Stimulated activated CD4-positive, alpha-beta T cell treated with anti-CD3 and anti-CD28 coated beads, TNF-alpha, amount 100 ng/mL, for 24 hours (primary cell): Measurements from ENCODE around the gene MYO1H.
"Not testable (repeated sequence)": the region's sequence is repeated elsewhere in the genome, so short reads cannot be mapped to it uniquely, and the experiment has no call there.

Experiments used
- DNase-seq, 3 experiments: peaks; one replicate each; pipeline ENCODE4 v3.0.0-alpha.2; 2020; ENCODE audit warnings: low read depth in 3 of 3

The MYO1H gene

DNA sequence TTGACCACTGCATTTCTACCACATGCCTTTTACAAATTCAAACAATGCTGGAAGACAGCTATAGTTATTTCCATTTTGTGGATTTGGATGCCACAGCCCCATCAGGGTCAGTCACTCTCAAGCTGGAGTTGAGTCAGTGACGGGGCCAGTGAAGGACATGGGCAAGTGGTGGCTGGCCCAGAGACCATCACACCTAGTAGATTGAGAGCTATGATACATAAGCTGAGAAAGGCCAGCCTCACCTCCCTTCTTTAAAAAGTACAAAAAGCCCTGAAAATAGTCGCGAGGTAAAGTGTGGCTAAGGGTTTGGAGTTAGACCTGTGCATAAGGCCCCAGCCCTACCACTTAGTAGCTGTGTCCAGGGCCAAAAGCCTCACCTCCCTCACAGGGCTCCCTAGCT lies 125.3 kb downstream of the MYO1H start:
- DNase-seq: no peak

DNA sequence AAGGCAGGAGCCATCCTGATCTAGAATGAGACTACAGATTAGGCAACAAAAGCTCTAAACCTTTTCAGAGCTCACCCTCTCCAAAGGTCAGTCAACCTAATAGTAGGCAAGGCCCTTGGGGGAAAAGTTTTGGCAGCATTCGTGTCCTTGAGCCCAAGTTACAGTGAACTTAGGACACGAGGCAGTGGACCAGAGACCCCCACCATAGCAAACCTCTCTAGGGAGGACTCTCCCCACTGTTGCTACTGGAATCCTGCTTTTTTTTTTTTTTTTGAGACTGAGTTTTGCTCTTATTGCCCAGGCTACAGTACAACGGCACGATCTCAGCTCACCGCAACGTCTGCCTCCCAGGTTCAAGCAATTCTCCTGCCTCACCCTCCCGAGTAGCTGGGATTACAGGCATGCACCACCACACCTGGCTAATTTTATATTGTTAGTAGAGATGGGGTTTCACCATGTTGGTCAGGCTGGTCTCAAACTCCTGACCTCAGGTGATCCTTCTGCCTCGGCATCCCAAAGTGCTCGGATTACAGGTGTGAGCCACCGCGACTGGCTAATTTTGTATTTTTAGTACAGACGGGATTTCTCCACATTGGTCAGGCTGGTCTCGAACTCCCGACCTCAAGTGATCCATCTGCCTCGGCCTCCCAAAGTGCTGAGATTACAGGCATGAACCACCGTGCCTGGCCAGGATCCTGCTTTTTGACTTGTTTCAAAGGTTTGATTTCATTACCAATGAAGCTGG lies 126.0 kb downstream of the MYO1H start:
- DNase-seq: not testable (repeated sequence)

GRCh38 chr12:109475121-109475520 lies 127.4 kb downstream of the MYO1H start:
- no peak for DNase-seq

DNA sequence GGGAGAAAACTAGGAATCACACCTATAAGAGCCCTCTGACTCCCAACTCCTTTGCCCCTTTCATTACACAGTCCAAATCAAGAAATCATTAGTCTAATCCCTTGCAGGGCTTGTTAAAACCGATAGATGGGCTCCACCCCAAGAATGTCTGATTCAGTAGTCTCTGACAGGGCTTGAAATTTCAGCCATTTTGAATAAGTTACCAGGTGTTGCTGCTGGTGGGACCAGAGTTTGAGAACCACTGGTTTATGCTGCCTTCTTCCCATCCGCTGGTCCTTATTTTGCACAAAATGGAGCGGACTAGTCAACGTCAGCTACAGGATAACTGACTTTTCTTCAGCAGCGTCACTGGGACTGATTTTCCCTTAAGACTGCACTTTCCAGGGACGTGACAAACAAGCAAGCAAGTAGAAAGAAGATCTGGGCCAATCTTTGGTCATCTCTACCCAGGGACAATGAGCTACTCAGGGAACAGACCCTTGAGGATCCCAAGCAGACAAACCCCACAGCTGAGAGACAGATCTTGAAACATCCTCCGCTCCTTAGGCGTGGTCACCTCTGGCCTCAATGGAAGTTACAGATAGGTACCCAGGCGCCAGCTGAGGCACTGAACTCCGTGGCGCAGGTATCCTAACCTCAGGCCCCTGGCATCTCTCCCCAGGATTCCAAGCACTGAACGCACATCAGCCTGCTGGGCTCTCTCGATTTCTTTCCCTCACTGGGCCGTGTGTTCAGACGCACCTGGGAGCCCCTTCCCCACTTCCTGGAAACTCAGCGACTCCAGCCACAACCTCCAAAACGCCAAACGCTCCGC lies 128.5 kb downstream of the MYO1H start:
- no peak for DNase-seq

DNA sequence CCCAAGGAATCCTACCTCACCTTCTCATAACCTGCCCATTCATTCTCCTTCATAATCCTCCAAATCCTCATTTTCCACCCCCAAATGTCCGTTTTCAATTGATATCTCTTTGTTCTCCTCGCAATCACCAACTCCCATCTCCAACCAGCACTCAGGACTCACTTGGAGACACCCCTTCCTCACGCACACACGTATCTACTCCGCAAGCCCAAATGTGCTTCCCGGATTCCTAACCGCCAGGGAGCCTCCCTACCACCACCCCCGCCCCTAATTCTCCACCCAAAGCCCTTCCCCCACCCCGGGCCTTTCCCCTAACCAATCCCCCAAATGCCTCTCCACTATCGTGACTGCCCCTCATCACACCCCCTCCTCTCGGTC lies 129.1 kb downstream of the MYO1H start:
- DNase-seq: peak in 1 of 3 experiments; percentile 1

- peak; percentile 65 to 83 (median 76) for DNase-seq
Observed at GRCh38 chr12:109477185-109477962, 129.7 kb downstream of the MYO1H start, which contains the start of the genes KCTD10 and UBE3B. Gene KCTD10 (minus strand): TSS chr12:109477300. CDS start chr12:109477262, 38 bp downstream. Gene UBE3B (plus strand): TSS chr12:109477634. CDS start chr12:109483552, 5,918 bp downstream.

DNA sequence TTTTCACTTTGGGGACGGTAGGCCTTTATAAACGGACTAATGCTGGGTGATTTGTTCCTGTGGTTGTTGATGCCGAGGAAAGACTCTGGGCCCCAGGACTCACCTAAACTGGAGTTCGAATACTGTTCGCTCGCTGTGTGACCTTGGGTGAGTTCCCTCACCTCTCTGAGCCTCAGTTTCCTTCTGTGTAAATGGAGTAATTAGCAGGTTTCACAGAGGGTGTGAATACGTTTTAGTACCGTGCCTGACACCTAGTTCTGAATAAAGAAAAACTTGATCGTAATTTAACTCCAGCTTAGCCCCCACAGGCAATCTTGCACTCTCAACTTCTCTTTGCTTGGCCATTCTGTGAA lies 130.2 kb downstream of the MYO1H start:
- no peak for DNase-seq

- no peak for DNase-seq
Observed at GRCh38 chr12:109479761-109480160, 132.1 kb downstream of the MYO1H start.

- no peak for DNase-seq
Observed at GRCh38 chr12:109480356-109480755, 132.7 kb downstream of the MYO1H start.

- no peak for DNase-seq
Observed at GRCh38 chr12:109481863-109482262, 134.2 kb downstream of the MYO1H start.

GRCh38 chr12:109482491-109482890 lies 134.8 kb downstream of the MYO1H start:
- no peak for DNase-seq

DNA sequence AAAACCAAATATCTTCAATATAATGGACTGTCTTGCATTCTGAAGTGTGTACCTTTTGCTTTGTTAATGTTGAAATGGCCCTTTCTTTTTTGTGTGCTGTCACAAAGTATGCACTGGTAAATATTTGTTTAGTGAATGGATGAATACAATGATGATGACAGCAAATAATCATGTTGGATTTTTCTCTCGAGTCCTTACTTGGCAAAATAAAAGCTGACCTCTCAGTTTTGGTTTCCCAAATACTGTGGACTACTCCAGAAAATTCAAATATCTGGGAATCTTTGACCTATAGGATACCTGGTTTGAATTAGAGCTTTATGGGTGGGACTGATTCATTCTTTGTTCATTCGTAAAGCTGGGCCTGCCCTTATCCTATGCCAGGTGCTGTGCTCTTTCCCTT lies 135.2 kb downstream of the MYO1H start:
- no peak for DNase-seq

GRCh38 chr12:109483346-109483745 lies 135.6 kb downstream of the MYO1H start:
- no peak for DNase-seq

- DNase-seq: no peak
Observed at GRCh38 chr12:109485201-109485600, 137.5 kb downstream of the MYO1H start.

GRCh38 chr12:109487181-109488050 lies 139.7 kb downstream of the MYO1H start:
- no peak for DNase-seq

DNA sequence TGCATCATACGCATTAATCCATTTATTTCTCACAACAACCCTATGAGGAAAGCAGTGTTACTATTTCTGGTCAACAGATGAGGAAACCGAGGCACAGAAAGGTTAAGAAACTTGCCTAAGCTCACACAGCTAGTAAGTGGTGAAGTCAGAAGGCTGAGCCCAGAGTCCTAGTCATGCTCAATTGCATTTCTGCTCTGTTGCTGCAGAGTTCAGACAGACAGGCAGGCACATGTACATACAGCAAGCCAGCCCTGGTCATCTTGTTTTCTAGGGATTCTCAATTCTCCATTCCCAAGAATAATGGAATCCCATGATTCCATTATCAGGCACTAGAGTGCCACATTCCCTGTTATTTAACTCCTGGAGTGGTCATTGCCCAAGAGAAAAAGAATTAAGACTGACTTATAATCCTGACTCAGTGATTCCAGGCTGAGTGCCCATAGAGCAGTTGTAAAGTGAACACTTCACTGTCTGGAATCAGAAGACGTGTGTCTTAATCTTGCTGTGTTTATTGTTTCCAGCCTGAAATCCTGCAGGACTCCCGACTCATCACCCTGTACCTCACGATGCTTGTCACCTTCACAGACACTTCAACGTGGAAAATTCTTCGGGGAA lies 140.5 kb downstream of the MYO1H start:
- no peak for DNase-seq

DNA sequence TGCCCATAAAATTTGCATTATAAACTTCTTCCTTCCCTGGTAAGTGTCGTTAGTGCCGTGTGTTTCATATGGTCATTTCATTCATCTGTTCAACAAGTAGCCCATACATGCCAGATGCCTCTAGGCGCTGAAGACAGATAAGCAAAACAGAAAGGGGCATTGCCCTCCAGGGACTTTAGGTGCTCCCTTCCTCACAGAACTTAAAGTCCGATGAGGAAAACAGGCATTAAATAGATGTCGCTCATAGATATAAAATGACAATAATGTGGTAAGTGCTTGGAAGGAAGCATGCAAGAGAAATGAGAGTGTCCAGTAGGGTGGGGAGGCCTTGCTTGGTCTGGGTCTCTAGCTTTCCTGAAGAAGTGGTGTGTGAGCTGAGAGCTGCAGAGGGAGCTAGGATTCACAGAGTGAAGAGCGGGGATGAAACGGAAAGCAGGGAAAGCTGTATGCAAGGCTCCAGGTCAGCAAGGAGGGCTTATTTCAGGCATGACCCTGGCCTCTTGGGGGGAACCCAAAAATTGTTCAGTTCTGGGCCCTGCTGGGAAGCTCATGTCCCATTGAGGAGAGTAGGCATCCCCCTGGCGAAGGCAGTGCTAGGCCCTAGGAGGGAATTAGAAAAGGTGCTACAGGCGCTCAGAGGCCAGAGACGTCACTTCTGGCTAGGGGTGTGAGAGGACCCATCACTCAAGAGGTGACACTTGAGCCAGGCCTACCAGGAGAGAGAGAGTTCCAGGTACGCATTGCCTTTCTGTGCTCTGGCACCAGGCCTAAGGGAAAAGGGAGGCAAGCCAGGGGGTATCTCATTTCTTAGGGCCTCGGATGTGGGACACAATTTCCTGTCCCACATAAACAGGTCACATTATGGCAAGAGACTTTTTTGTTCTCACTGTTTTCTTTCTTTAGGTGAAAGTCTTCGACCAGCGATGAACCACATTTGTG lies 141.6 kb downstream of the MYO1H start:
- DNase-seq: no peak

- DNase-seq: no peak
Observed at GRCh38 chr12:109489955-109490565, 142.4 kb downstream of the MYO1H start.

DNA sequence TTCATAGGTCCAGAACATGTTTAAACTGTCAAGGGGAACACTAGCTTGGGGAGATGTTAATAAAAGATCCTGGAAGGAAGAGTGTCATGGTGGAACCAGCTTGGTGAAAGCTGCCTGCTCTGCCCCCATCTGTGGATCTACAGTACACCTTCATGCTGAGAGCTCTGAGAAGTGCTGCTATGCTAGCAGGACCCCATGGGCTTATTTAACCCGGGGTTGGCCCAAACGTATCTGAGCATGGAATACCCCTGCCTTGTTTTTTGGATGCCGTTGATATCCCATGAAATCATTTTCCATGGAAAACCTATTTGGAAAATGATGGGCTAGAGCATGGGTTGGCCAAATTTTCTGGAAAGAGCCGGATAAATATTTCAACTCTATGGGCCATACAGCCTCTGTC lies 144.0 kb downstream of the MYO1H start:
- DNase-seq: no peak
